PC-3 (cell line): ENCODE measurements around the gene FEZF1.

ENCODE experiments used
- CTCF ChIP-seq: fragments of 300-600 bp; sonication (generic); conservative IDR thresholded peaks from 2 replicates; pipeline ENCODE4 v1.5.1; 2017; ENCODE audit warnings: antibody characterized with exemption, low read depth, mild to moderate bottlenecking, low read length
- EZH2 ChIP-seq: fragments of 300-600 bp; sonication (generic); IDR thresholded peaks from one replicate; pipeline ENCODE4 v1.6.1; 2017; ENCODE audit warnings: antibody characterized with exemption, mild to moderate bottlenecking, low read length; ENCODE audit not compliant: unreplicated experiment

- TF ChIP-seq CTCF (no peak), EZH2 (no peak)
Measured at GRCh38 chr7:122260336-122260735, 44.2 kb downstream of the FEZF1 start.
